GM12891 (cell line): Measurements from ENCODE around the gene NCKIPSD.

Experiments
- POLR2A ChIP-seq: IDR thresholded peaks from 2 replicates; pipeline ENCODE4 v1.6.1; 2011; ENCODE audit warnings: low read depth, low read length, control low read depth
- POLR2AphosphoS5 ChIP-seq: IDR thresholded peaks from 2 replicates; pipeline ENCODE4 v1.6.1; 2011; ENCODE audit warnings: low read depth, low read length, control low read depth

- TF ChIP-seq POLR2AphosphoS5 (no peak), POLR2A (no peak)
Observed at GRCh38 chr3:48716508-48716981, 30.8 kb upstream of the NCKIPSD start.
